Astrocyte of the spinal cord (primary cell): ENCODE results near the gene DDX17.

Experiments used
- DNase-seq: peaks from one replicate; pipeline ENCODE4 v3.0.0; 2011; ENCODE audit warnings: low read depth, low spot score
- H3K4me3 ChIP-seq: 2 replicates; pipeline ENCODE4 v1.5.1; 2011; ENCODE audit warnings: low read depth, mild to moderate bottlenecking, low read length, moderate library complexity
- in situ Hi-C: cut with HindIII; loops from 2 replicates; pipeline ENCODE4 v1.10.0; 2017; ENCODE audit warnings: low sequenced_read_pairs
- TF ChIP-seq, protein P1 (sequence below): IDR thresholded peaks from 2 replicates; pipeline ENCODE4 v1.5.1; 2012; ENCODE audit warnings: low read depth, mild to moderate bottlenecking, low read length, inconsistent platforms

The DDX17 gene

DNA sequence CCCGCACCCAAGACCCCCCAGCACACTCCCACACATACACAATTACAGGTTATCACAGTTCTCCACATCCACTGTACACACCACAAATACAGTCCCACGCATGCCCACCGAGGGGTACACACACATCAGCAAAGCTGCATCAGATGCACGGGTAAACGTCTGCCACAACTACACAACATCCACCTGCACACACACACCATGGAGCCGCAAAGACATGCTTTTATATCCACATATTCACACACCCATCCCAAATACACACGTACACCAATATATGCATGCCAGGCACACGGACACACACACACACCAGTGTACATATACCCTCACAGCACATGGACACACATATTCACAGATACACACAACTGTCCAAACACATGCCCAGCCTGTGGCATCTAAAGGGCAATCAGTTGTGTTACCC is 45.7 kb downstream of the DDX17 start:
- in situ Hi-C loops = no loop called here
- H3K4me3 ChIP-seq = no peak overlapping the region
- no peak for DNase-seq
- TF ChIP-seq, protein P1, sequence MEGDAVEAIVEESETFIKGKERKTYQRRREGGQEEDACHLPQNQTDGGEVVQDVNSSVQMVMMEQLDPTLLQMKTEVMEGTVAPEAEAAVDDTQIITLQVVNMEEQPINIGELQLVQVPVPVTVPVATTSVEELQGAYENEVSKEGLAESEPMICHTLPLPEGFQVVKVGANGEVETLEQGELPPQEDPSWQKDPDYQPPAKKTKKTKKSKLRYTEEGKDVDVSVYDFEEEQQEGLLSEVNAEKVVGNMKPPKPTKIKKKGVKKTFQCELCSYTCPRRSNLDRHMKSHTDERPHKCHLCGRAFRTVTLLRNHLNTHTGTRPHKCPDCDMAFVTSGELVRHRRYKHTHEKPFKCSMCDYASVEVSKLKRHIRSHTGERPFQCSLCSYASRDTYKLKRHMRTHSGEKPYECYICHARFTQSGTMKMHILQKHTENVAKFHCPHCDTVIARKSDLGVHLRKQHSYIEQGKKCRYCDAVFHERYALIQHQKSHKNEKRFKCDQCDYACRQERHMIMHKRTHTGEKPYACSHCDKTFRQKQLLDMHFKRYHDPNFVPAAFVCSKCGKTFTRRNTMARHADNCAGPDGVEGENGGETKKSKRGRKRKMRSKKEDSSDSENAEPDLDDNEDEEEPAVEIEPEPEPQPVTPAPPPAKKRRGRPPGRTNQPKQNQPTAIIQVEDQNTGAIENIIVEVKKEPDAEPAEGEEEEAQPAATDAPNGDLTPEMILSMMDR = no peak

DNA sequence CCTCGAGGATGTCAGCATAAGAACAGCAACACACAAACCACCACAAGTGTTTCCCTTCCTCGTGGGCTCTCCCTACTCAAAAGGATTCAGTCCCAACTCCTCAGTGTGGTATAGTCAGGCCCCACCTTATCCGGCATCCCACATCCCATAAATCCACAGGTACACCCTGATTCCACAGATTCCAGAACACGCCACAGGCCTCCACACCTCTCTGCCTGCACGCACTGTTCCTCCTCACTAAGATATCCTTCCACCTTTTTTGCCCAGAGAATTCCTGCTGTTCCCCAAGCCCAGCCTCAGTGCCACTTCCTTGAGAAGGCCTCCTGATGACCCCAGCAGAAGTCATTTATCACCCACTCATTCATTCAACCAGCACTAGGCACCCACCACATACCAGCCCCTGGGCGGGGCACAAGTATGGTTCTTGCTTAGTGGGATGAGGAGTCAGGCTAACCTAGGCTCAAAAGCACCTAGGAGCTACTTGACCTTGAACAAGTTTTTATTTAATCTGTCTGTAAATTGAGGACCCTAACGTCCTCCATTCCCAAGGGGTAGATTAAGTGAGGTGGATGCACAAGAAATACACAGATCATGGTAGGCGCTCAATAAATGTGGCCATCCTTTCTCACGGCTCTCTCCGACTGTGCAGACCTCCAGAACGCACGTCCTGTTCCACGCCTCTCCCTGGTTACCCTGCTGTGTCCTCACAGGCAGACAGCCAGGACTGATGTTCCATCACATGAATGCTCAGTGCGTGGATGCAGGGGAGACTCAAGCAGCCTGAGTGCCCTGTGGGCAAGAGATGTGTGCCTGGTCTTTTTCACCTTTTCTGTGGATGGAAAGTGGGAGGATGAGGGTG is 49.0 kb downstream of the DDX17 start:
- no peak overlapping the region for H3K4me3 ChIP-seq
- in situ Hi-C loops = no loop called here
- DNase-seq = no peak
- TF ChIP-seq, protein P1 = no peak

DNA sequence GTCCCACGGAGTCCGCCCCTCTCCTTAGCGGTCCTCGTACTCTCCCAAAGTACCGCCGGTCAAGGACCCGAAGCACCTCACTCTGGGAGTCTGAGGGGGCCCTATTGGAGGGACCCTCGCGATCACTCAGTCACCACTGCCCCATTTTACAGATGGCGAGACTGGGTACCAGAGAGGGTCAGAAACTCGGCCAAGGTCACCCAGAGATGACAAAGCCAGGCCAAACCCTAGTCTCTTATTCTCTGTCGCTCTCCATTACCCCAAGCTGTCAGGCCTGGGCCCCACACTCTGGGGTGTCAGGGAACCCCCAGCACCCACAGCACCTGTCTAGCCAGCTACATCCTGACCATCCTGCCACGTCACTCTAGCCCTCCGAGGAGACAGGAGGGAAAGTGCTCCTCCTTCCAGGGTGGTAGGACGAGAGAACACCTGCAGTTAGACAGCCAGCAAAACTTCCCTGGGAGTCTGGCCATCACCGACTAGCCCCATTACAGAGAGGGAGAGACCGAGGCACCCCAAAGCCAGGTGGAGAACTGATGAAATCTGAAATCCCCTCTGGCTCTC is 49.8 kb downstream of the DDX17 start:
- DNase-seq = no peak
- no peak overlapping the region for H3K4me3 ChIP-seq
- in situ Hi-C loops = no loop called here
- TF ChIP-seq, protein P1 = no peak

DNA sequence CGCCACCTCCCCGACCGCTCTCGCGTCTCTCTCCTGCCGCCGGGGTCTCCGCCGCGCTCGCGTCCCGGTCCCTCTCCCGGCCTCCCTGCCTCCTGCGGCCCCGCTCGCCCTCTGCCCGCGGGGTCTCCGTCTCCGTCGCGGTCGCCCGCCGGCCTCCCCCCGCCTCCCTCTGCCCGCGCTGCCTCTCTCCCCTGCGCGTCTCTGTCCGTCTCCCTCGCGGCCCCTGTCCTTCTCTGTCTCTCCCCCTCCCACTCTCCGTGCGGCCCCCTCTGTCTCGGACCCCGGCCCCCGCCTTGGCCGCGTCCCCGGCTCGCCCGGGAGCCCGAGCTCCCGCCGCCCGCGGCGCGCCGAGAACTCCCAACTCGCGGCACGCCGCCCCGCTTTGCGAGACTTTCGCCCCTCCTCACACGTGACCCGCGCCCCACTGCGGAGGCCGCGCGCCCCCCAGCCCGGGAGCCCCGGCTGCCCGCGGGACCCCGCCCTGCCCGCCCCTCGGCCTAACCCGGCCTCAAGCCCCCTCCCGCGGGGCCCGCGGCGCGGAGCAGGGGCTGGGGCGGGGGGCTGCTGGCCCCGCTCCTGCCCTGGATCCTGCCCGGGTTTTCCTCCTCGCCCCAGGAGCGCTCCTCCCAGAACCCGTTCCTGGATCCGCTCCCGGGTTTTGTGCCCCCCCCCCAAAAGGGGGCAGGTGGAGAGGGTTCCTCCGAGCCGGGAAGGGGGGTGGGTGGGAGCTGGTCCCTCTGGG is 50.4 kb downstream of the DDX17 start:
- no peak for DNase-seq
- H3K4me3 ChIP-seq = no peak overlapping the region
- in situ Hi-C loops = no loop called here
- TF ChIP-seq, protein P1 = no peak

DNA sequence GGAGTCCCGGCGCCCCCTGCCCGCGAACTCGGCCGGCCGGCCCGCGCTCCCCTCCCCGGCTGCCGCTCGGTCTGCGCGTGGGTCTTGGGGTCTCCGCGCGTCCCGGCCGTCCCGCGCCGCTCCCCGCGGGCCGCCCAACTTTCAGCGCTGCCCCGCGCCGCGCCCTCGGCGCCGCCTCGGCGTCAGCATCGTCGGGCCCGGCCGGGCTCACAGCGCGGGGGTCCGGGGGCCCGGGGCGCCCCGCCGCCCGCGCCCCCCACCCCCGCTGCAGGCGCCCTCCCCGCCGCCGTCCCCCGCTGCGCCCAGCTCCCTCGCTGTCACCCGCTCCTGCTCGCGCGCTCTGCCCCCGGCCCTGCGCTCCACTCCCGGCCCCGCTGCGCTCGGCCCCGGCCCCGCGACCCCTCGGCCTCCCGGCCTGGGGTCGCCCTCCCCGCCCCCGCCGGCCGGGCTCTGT is 51.0 kb downstream of the DDX17 start, which contains the start of gene KCNJ4:
KCNJ4 (minus strand) TSS at position 124 of the 454 bp plus-strand sequence. CDS start 27,067 bp downstream, outside the sequence.
- TF ChIP-seq, protein P1 = no peak
- DNase-seq = no peak

DNA sequence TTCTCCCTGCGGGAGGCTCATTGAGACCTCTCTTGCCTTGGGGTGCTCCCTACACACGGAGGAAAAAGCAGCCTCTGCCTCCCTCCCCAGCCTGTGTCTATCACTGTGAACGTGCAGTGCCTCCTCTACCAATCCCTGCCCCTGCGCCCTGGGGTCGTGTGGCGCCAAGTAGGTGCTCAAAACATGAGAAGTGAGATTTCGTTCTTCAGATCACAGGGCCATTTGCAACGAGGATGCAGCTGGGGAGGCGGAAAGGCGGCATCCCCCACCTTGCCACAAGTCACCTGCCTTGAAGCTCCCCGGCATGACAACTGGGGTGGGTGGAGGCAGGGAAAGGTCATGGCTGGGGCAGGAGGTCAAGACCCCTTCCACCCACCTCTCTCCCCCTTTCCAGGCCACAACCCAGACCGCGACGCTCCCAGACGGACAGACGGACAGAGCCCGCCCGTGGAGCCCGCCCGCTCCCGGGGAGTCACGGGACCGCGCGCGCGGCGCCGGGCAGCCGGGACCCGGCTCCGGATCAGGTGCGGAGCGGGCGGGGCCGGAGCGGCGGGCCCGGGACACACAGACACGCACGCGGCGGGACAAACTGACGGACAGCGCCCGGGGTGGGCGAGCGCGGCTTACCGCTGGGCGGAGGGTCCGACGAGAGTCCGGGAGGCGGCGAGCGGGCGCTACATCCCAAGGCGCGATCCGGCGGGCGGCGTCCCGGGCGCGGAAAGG is 51.6 kb downstream of the DDX17 start:
- DNase-seq = no peak
- TF ChIP-seq, protein P1 = no peak
- in situ Hi-C loops = no loop called here
- no peak overlapping the region for H3K4me3 ChIP-seq

More for the DNA sequence above, 51.0 kb downstream of the DDX17 start, which contains the start of gene KCNJ4:
- no peak within 1 kb of the TSS for H3K4me3 ChIP-seq
- in situ Hi-C loops = no loop called here
